B cell (primary cell): Measurements from ENCODE around the gene TBC1D12. TPM values are rescaled to one million over a fixed set of nuclear protein-coding genes. Genes with fewer than 3 reads are reported as not detected.

ENCODE experiments used
- ATAC-seq: fragments of 200-7000 bp; cut with Tn5 transposase; one replicate; pipeline ENCODE4 v1.10.0; 2021; ENCODE audit warnings: low read depth, mild to moderate bottlenecking, moderate number of reproducible peaks, moderate library complexity
- CTCF ChIA-PET: fragments of 350-600 bp; sonication (Branson Sonifier 250); formaldehyde crosslinking; loops from one replicate; lab custom pipeline; 2021; ENCODE audit warnings: antibody characterized with exemption, inconsistent platforms; lab: Charles Lee
- POLR2A ChIA-PET: fragments of 350-600 bp; sonication (Branson Sonifier 250); formaldehyde crosslinking; loops from one replicate; lab custom pipeline; 2021; ENCODE audit warnings: antibody characterized with exemption; lab: Charles Lee
- DNase-seq: peaks from one replicate; pipeline ENCODE4 v3.0.0; 2013
- H2AFZ ChIP-seq: 2 replicates; pipeline ENCODE4 v1.6.1; 2012; ENCODE audit warnings: mild to moderate bottlenecking, low read depth, low read length; ENCODE audit not compliant: insufficient read depth, poor library complexity, severe bottlenecking
- H3K27ac ChIP-seq, 2 donors: 1 replicate in 1 of 2; 2 replicates in 1 of 2; pipeline ENCODE4 v1.5.1; 2012 to 2013; ENCODE audit warnings: low read length in 2 of 2, mild to moderate bottlenecking in 2 of 2, moderate library complexity in 1 of 2
- H3K27me3 ChIP-seq, 4 experiments: fragments of 200-600 bp in 1 of 4; sonication (generic) in 1 of 4; replicated peaks in 1 of 4; 1 replicate in 2 of 4; 2 replicates in 2 of 4; pipeline versions ENCODE4 v1.6.1 to v1.7.0; 2013 to 2016; ENCODE audit warnings: low read length in 3 of 4, mild to moderate bottlenecking in 2 of 4, mixed read lengths in 1 of 4, moderate library complexity in 1 of 4; ENCODE audit not compliant: insufficient read depth in 4 of 4, control insufficient read depth in 3 of 4; ENCODE audit errors: control extremely low read depth in 1 of 4
- H3K36me3 ChIP-seq, 2 experiments: replicated peaks in 1 of 2; 1 replicate in 1 of 2; 2 replicates in 1 of 2; pipeline versions ENCODE4 v1.6.1 to v1.7.1; 2013; ENCODE audit warnings: low read length in 1 of 2; ENCODE audit not compliant: insufficient read depth in 2 of 2, control insufficient read depth in 1 of 2; ENCODE audit errors: control extremely low read depth in 1 of 2, extremely low read depth in 1 of 2
- H3K4me1 ChIP-seq, 2 donors: fragments of 200-600 bp in 1 of 2; sonication (generic) in 1 of 2; 1 replicate in 1 of 2; 2 replicates in 1 of 2; pipeline versions ENCODE4 v1.5.1 to v1.6.1; 2013 to 2017; ENCODE audit warnings: low read length in 2 of 2; ENCODE audit not compliant: control insufficient read depth in 2 of 2, insufficient read depth in 2 of 2
- H3K4me2 ChIP-seq: replicated peaks from 2 replicates; pipeline ENCODE3; 2012; ENCODE audit warnings: mild to moderate bottlenecking, low read depth, low read length; ENCODE audit not compliant: poor library complexity, severe bottlenecking
- H3K4me3 ChIP-seq, 5 experiments: fragments of 200-600 bp in 1 of 5; sonication (generic) in 1 of 5; 1 replicate in 3 of 5; 2 replicates in 2 of 5; pipeline versions ENCODE4 v1.5.1 to v1.7.0; 2011 to 2016; ENCODE audit warnings: low read length in 4 of 5, mild to moderate bottlenecking in 4 of 5, low read depth in 2 of 5, control low read depth in 1 of 5, moderate library complexity in 1 of 5; ENCODE audit not compliant: insufficient read depth in 1 of 5; ENCODE audit errors: control extremely low read depth in 1 of 5, extremely low read depth in 1 of 5
- H3K79me2 ChIP-seq: fragments of 200-600 bp; sonication (generic); one replicate; pipeline ENCODE4 v1.6.0; 2016; ENCODE audit warnings: low read length; ENCODE audit not compliant: control insufficient read depth, insufficient read depth
- H3K9ac ChIP-seq: fragments of 200-600 bp; sonication (generic); 2 replicates; pipeline ENCODE4 v1.6.1; 2017; ENCODE audit warnings: mild to moderate bottlenecking, low read length, moderate library complexity
- H3K9me3 ChIP-seq, 3 donors: one replicate each; pipeline versions ENCODE4 v1.6.1 to v1.7.1; 2013; ENCODE audit warnings: low read length in 2 of 3; ENCODE audit not compliant: control insufficient read depth in 2 of 3, insufficient read depth in 1 of 3; ENCODE audit errors: control extremely low read depth in 1 of 3
- H4K20me1 ChIP-seq: 2 replicates; pipeline ENCODE4 v1.6.0; 2012; ENCODE audit warnings: mild to moderate bottlenecking, low read length; ENCODE audit not compliant: insufficient read depth, control insufficient read depth, poor library complexity, severe bottlenecking
- H3K27ac Mint-ChIP-seq: one replicate; pipeline ENCODE4 v1.8.0; 2021; ENCODE audit warnings: mixed read lengths
- H3K27me3 Mint-ChIP-seq: one replicate; pipeline ENCODE4 v1.8.0; 2021; ENCODE audit warnings: mixed read lengths
- H3K4me1 Mint-ChIP-seq: one replicate; pipeline ENCODE4 v1.8.0; 2021; ENCODE audit warnings: mixed read lengths
- H3K4me3 Mint-ChIP-seq: one replicate; pipeline ENCODE4 v1.8.0; 2021; ENCODE audit warnings: mixed read lengths
- H3K9me3 Mint-ChIP-seq: one replicate; pipeline ENCODE4 v1.8.0; 2022; ENCODE audit warnings: mixed read lengths; ENCODE audit not compliant: insufficient read depth
- CTCF ChIP-seq: fragments of 200-600 bp; IDR thresholded peaks from one replicate; pipeline ENCODE4 v1.8.0; 2022; ENCODE audit warnings: antibody characterized with exemption, mild to moderate bottlenecking
- EZH2 ChIP-seq: IDR thresholded peaks from 2 replicates; pipeline ENCODE4 v1.6.1; 2012; ENCODE audit warnings: borderline replicate concordance, low read depth, mild to moderate bottlenecking, moderate library complexity, low read length; ENCODE audit not compliant: insufficient read depth, poor library complexity, severe bottlenecking
- WGBS: methylation state at CpG from one replicate; pipeline ENCODE4 v1.1.5; 2013; ENCODE audit warnings: missing lambda C conversion rate; ENCODE audit not compliant: insufficient coverage; 5-methylcytosine and 5-hydroxymethylcytosine counted together
- intact Hi-C: fragments of 100-400 bp; cut with micrococcal nuclease; formaldehyde crosslinking; loops from one replicate; pipeline ENCODE4 v1.10.0; 2022
- polyA plus RNA-seq: library from polyadenylated mRNA; depleted of rRNA; stranded (reverse); fragments of >200 nt; gene quantifications from 2 replicates; pipeline ENCODE4 v1.2.3, GENCODE V29; 2012
- total RNA-seq, 2 donors: library from RNA; stranded (reverse); fragments of 120-200 nt in 1 of 2; gene quantifications; 1 replicate in 1 of 2; 2 replicates in 1 of 2; pipeline versions ENCODE4 v1.2.3 to v1.2.4, GENCODE V29; 2013 to 2022

Gene TBC1D12
- total and polyA plus RNA-seq, 2 donors (not counting 1 experiment from before 2014, with no cell fraction given), result 3.1 to 9.3 TPM

- TF ChIP-seq EZH2 (no peak), CTCF (no peak)
- Histone ChIP-seq H3K9me3 (no peaks in the 10 kb centered on the region), H3K4me2 (no peak overlapping the region), H3K4me1 (no peaks in the 10 kb centered on the region), H4K20me1 (no peaks in the 10 kb centered on the region), H3K79me2 (no peaks in the 10 kb centered on the region), H3K9ac (no peak overlapping the region), H3K27ac (no peak overlapping the region), H2AFZ (no peak overlapping the region), H3K27me3 (no peaks in the 10 kb centered on the region), H3K4me3 (no peak overlapping the region), H3K36me3 (peaks cover 0 to 4% of the 10 kb centered on the region in 2 experiments)
- POLR2A ChIA-PET, result no interaction called here
- DNase-seq (no peak), ATAC-seq (no peak)
- H3K4me1 Mint-ChIP-seq, result peaks cover 12% of the 10 kb centered on the region
- CTCF ChIA-PET, result interaction anchor here (0.6 kb wide), 1 partner anchor 134 kb away, joined by 3 read pairs; the partner anchor contains the start of gene NOC3L
- 100% methylated on average over 1 of the region's 3 CpGs for WGBS
- no peaks in the 10 kb centered on the region for H3K27me3 Mint-ChIP-seq
- no peak overlapping the region for H3K4me3 Mint-ChIP-seq
- H3K27ac Mint-ChIP-seq, result no peak overlapping the region
- no peaks in the 10 kb centered on the region for H3K9me3 Mint-ChIP-seq
- intact Hi-C loops, result no loop called here
Measured at GRCh38 chr10:94496646-94497045, 94.3 kb downstream of the TBC1D12 start.

- TF ChIP-seq EZH2 (no peak), CTCF (no peak)
- no peak overlapping the region for H3K9ac ChIP-seq
- no peak overlapping the region for H2AFZ ChIP-seq
- no peak overlapping the region for H3K27ac Mint-ChIP-seq
- H3K4me3 ChIP-seq, result no peak overlapping the region
- no peaks in the 10 kb centered on the region for H3K79me2 ChIP-seq
- peaks cover 0 to 4% of the 10 kb centered on the region in 2 experiments for H3K36me3 ChIP-seq
- no peak for ATAC-seq
- peaks cover 12% of the 10 kb centered on the region for H3K4me1 Mint-ChIP-seq
- H3K27me3 ChIP-seq, result no peaks in the 10 kb centered on the region
- no peaks in the 10 kb centered on the region for H3K9me3 ChIP-seq
- no peak for DNase-seq
- H3K4me3 Mint-ChIP-seq, result no peak overlapping the region
- ChIA-PET CTCF (no interaction called here), POLR2A (no interaction called here)
- H3K9me3 Mint-ChIP-seq, result no peaks in the 10 kb centered on the region
- WGBS, result no CpG with 5 or more reads among the region's 5 CpGs
- intact Hi-C loops, result no loop called here
- H3K4me1 ChIP-seq, result no peaks in the 10 kb centered on the region
- H4K20me1 ChIP-seq, result no peaks in the 10 kb centered on the region
- no peaks in the 10 kb centered on the region for H3K27me3 Mint-ChIP-seq
- no peak overlapping the region for H3K4me2 ChIP-seq
- no peak overlapping the region for H3K27ac ChIP-seq
Measured at GRCh38 chr10:94500063-94500462, 97.7 kb downstream of the TBC1D12 start.
